ENCODE results near the gene NKX2-1.

DNA sequence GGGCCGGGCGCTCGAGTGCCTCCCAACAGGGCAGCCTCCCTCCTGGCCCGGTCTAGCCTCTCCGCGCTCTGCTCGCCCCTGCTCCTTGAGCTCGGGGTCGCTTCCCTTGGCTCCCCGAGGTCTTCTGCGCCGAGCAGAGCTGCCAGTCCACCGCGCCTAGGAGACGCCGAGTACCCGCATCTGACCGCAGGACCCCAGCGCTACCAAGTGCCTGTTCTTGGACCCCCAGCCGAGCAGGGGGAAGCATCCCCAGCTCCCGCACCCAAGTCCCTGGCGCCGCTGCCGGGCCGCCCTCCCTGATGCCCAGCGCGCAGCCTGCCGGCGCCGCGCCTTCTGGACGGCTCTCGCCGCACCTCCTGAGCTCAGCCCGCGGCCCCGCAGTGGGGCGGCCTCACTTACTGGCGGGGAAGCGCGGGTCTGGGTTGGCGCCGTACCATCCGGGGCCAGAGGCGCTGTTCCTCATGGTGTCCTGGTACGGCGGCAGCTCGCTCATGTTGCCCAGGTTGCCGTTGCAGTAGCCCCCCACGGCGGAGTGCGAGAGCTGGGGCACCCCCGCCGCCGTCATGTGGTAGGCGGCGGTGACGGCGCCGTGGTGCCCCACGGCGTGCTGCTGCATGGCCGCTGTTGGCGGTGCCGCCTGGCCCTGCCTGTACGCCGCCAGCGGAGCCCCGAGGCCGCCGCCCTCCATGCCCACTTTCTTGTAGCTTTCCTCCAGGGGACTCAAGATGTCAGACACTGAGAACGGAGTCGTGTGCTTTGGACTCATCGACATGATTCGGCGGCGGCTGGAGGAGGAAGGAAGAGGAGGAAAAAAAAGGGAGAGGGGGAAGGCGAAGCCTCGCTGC is 1.2 kb downstream of the NKX2-1 start:
- TF ChIP-seq, protein P1, sequence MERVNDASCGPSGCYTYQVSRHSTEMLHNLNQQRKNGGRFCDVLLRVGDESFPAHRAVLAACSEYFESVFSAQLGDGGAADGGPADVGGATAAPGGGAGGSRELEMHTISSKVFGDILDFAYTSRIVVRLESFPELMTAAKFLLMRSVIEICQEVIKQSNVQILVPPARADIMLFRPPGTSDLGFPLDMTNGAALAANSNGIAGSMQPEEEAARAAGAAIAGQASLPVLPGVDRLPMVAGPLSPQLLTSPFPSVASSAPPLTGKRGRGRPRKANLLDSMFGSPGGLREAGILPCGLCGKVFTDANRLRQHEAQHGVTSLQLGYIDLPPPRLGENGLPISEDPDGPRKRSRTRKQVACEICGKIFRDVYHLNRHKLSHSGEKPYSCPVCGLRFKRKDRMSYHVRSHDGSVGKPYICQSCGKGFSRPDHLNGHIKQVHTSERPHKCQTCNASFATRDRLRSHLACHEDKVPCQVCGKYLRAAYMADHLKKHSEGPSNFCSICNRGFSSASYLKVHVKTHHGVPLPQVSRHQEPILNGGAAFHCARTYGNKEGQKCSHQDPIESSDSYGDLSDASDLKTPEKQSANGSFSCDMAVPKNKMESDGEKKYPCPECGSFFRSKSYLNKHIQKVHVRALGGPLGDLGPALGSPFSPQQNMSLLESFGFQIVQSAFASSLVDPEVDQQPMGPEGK (CRISPR knock-in tag; IDR thresholded peaks at IDR 0.05; ENCODE audit: borderline replicate concordance): no peak
- TF ChIP-seq CSDC2 (CRISPR knock-in tag; IDR thresholded peaks at IDR 0.05) (no peak), ZNF8 (CRISPR knock-in tag; IDR thresholded peaks at IDR 0.05) (no peak), SNAI2 (CRISPR knock-in tag; IDR thresholded peaks at IDR 0.05) (no peak), GLIS3 (CRISPR knock-in tag; IDR thresholded peaks at IDR 0.05) (no peak), ARNTL (CRISPR knock-in tag; IDR thresholded peaks at IDR 0.05; ENCODE audit: borderline replicate concordance, low read depth) (no peak), ISL1 (CRISPR knock-in tag; IDR thresholded peaks at IDR 0.05) (no peak)
- TF ChIP-seq, protein P2, sequence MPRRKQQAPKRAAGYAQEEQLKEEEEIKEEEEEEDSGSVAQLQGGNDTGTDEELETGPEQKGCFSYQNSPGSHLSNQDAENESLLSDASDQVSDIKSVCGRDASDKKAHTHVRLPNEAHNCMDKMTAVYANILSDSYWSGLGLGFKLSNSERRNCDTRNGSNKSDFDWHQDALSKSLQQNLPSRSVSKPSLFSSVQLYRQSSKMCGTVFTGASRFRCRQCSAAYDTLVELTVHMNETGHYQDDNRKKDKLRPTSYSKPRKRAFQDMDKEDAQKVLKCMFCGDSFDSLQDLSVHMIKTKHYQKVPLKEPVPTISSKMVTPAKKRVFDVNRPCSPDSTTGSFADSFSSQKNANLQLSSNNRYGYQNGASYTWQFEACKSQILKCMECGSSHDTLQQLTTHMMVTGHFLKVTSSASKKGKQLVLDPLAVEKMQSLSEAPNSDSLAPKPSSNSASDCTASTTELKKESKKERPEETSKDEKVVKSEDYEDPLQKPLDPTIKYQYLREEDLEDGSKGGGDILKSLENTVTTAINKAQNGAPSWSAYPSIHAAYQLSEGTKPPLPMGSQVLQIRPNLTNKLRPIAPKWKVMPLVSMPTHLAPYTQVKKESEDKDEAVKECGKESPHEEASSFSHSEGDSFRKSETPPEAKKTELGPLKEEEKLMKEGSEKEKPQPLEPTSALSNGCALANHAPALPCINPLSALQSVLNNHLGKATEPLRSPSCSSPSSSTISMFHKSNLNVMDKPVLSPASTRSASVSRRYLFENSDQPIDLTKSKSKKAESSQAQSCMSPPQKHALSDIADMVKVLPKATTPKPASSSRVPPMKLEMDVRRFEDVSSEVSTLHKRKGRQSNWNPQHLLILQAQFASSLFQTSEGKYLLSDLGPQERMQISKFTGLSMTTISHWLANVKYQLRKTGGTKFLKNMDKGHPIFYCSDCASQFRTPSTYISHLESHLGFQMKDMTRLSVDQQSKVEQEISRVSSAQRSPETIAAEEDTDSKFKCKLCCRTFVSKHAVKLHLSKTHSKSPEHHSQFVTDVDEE (CRISPR knock-in tag; IDR thresholded peaks at IDR 0.05): no peak
